HFF-Myc (cell line): ENCODE measurements around the gene EDN2.

Experiments
- DNase-seq: peaks from one replicate; pipeline ENCODE4 v3.0.0-alpha.2; 2011; ENCODE audit warnings: low read depth; ENCODE audit errors: extremely low read depth
- H3K4me3 ChIP-seq: replicated peaks from 2 replicates; pipeline ENCODE4 v1.5.1; 2011; ENCODE audit warnings: low read depth, mild to moderate bottlenecking, control low read depth, low read length
- TF ChIP-seq, protein P1 (sequence below): IDR thresholded peaks from 2 replicates; pipeline ENCODE4 v1.5.1; 2012; ENCODE audit warnings: mild to moderate bottlenecking, low read depth, low read length, control low read depth; ENCODE audit errors: missing control alignments

EDN2 gene

DNA sequence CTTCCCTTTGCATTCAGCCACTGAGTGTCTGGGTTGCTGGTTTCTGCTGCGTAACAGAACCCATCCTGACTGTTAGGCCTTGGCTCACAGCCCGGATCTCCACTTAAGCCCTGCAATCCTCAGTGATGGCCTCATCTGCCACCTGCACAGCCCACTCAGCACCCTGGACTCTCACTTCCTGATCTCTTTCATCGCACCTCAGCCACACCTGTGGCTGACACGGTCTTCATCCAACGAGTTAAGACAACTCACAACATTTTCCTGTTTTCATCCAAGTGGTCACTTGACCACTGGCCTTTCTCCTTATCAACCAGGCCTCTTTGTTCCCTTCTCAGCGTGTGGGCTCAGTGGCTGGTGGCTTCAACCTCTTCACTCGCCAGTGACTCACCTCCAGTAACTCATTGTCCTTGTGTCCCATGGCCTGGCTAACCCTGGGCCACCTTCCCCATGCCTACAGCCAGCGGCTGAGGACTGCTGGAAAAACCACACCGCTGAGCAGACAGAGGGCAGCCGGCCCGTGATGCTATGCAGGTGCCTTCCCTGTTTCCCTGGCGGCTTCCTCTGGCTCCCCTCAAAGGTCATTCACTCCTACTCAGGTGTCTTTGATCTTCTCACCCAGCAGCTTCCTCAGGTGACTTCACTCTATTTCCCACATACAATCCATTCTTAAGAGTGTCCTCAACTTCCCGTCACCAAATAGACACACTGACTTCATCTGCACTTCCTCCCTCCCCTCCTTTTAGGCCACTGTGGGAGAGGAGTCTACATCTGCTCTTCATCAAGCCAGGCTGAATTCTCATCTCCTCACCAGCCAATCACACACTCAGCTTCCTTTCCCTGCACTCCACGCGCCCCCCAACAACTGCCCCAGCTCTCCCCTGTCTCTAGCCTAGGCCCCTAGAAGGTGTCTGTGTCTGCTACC is 19.9 kb upstream of the EDN2 start:
- TF ChIP-seq, protein P1, sequence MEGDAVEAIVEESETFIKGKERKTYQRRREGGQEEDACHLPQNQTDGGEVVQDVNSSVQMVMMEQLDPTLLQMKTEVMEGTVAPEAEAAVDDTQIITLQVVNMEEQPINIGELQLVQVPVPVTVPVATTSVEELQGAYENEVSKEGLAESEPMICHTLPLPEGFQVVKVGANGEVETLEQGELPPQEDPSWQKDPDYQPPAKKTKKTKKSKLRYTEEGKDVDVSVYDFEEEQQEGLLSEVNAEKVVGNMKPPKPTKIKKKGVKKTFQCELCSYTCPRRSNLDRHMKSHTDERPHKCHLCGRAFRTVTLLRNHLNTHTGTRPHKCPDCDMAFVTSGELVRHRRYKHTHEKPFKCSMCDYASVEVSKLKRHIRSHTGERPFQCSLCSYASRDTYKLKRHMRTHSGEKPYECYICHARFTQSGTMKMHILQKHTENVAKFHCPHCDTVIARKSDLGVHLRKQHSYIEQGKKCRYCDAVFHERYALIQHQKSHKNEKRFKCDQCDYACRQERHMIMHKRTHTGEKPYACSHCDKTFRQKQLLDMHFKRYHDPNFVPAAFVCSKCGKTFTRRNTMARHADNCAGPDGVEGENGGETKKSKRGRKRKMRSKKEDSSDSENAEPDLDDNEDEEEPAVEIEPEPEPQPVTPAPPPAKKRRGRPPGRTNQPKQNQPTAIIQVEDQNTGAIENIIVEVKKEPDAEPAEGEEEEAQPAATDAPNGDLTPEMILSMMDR, result no peak
- H3K4me3 ChIP-seq, result no peak overlapping the region
- peak; percentile 59 for DNase-seq

DNA sequence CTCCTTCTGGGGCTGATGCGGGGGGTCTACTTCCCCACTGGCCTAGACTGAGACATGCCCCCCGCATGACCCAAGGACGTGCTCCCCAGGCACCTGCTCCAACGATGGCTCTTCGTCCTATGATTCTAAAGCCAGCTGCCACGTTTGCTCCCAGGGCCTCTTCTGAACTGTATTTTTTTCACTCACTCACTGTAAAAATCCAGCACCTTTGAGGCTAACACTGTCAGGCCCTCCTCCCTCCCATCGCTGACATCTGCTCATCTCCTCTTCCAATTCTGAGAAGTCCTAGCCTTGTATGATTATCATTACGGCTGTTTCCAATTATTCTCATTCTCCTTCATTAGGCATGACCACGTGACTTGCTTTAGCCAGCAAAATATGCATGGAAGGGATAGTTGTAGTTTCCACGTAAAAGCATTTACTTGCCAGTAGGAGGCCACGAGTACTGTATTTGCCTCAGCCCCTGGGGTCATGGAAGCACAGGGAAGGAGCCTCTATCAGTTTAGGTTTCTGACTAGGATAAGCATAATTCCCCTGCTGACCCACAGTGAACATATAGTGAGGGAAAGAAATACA is 19.1 kb upstream of the EDN2 start:
- peak; percentile 59 for DNase-seq
- H3K4me3 ChIP-seq, result no peak overlapping the region
- TF ChIP-seq, protein P1, result peak; percentile 7

DNA sequence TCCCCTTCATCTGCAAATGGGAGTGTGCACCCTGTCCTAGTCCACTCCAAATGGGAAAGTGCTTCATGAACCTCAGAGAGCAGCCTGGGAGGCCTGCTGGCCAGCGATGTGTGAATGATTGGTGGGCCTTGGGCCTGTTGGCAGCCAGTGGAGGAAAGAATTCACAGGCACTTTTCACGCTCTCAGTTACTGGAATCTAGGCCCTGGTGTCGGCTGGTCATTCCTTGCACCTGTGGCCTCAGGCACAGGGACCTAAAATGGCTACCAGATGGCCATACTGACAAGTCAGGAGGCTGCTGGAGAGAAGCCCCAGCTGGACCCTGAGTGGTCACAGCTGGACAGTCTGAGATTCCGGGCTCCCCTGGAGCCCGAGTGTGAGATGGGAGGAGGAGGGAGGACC is 18.4 kb upstream of the EDN2 start:
- DNase-seq, result no peak
- no peak overlapping the region for H3K4me3 ChIP-seq
- TF ChIP-seq, protein P1, result no peak

DNA sequence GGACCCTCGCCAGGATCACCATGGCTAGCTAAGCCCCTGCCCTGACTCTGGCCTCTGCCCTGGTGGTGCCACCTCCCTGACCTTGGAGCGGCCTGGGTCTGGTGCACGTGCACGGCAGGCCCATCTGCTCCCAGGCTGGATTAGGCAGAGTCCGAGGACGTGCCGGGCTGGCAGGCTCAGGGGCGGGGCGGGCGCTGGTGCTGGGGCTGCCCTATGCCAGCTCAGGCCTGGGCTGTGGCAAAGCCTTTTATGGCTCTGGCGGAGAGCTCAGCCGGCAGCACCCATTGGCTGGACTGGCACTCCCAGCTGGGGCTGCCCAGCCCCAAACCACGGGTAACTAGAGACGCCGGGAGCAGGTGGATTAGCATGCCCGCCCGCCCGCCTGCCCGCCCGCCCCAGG is 17.1 kb upstream of the EDN2 start:
- H3K4me3 ChIP-seq, result no peak overlapping the region
- TF ChIP-seq, protein P1, result no peak
- no peak for DNase-seq

DNA sequence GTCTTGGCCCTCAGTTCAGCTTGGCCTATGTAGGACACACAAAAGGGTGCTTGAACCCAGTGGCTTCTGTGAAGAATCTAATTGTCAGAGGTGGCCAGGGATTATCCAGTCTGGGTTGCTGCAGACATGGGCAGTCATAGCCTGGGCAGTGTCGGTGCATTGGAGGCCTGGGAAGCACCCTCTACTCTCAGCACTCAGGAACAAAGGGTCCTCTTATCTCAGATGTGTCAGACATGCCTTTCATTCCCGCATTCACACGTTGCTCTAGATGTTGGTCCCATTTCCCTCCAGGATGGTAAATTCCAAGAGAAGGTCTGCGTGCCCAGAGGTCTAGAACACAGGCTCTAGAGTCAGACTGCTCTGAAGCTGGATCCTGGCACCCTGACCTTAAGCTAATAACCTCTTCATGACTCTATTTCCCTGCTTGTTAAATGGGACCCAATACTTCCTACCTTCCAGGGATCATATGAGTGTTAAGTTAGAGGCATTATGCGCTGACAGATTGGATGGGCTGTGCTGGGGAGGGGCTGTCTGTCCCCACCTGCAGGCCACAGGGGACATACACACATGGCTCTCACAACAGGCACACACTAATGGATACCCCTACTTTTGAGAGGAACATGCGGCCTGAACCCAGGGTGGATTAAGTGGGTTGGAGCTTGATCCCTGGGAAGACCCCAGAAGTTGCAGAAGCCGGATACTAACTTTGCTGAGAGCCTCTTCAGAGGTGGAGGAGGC is 16.5 kb upstream of the EDN2 start:
- no peak for DNase-seq
- TF ChIP-seq, protein P1, result no peak
- no peak overlapping the region for H3K4me3 ChIP-seq

DNA sequence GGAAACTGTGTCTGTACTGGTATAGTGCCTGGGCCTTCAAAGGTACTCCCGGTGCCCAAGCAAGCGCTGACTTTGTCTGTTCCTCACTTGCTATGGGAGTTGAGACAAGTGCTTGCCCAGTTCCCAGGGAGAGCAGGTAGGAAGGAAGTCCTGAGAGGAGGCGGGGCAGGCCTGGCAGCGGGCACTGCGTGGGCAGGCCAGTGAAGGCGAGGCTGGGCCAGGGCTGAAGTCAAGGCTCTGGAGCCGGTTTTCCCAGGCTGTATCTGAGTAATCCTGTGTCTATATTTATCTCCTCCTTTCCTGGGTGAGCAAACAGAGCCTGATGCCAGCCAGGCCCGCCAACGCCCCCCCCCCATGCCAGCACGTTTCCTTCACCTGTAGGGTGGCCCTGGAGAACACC is 15.9 kb upstream of the EDN2 start:
- no peak overlapping the region for H3K4me3 ChIP-seq
- no peak for DNase-seq
- TF ChIP-seq, protein P1, result no peak
